NCI-H2196 treated with DMSO at 0.1 percent for 48 hours (cell line): ENCODE data around the gene SPTBN1.
"Not testable (repeated sequence)": the region's sequence is repeated elsewhere in the genome, so short reads cannot be mapped to it uniquely, and the experiment has no call there.

Experiments
- DNase-seq: peaks from one replicate; lab custom pipeline; 2025; ENCODE audit not compliant: unreplicated experiment; lab: John Stamatoyannopoulos, UW

The SPTBN1 gene

DNA sequence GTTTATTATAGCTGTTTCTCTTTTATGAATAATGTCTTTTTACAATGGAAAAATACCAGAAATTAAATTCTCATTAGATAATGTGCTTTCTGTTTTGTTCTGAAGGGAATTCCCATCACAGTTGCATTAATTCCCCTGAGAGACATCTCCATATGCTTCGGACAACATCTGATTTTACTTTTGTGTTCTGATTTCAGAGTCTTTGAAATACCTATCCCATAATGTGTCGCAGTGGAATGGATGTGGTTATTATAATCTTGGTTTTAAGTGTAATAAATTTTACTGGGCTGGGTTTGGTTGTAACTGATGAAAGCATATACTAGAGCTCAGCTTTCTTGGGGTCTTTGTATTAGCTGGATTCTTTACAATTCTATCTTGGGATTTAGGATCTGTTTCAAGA lies 12.5 kb downstream of the SPTBN1 start:
- DNase-seq, result no peak

DNA sequence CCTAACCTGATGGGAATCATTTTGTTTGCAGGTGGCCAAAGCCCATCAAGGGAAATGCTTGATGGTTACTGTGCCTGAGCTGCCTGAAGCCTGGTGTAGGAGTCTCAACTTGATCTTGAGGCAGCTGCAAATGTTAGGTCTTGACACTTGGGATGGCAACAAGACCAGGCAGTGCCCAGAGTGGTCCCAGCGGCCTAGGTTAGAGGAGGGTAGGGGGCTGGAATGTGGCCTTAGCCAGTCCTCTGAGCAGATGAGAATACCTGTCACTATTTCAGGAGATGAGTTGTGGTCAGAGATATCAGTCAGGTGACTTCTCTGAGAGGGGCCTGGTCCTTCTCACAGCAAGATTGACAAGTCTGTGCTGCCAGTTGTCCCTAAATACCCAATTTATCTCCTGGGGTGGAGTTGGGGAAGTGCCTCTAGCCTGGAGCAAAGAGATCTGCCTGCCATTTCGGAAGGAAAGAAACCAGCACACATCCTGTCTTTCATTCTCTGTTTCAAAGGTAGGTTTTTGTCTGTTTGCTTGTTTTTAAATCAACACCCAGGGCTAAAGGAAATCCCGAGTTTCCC lies 13.4 kb downstream of the SPTBN1 start:
- no peak for DNase-seq

DNA sequence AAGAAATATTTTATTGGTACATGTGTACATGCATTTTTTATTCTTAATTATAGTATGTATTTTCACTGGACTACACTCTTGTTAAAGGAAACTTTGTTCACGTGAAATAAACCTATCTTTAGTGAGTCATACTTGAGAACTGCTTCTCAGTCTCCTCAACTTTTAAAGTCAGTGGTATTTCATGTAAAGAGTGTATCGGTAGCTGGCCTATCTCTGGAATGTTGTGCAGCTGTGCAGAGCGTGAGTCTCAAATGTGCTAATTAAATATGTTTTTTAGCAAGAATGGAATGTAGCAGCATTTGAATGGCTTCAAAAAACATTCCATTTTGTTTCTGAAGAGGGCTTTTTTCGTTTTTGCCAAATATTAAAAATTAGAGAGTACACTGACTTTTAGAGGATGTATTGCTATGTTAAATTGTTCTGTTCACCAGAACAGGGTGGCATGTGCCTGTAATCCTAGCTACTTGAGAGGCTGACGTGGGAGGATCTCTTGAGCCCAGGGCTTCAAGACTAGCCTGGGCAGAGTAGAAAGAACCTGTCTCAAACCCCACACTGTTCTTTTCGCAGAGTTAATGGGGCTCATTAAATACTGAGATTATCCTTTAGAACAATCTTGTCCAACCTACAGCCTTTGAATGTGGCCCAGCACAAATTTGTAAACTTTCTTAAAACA lies 14.3 kb downstream of the SPTBN1 start:
- no peak for DNase-seq

DNA sequence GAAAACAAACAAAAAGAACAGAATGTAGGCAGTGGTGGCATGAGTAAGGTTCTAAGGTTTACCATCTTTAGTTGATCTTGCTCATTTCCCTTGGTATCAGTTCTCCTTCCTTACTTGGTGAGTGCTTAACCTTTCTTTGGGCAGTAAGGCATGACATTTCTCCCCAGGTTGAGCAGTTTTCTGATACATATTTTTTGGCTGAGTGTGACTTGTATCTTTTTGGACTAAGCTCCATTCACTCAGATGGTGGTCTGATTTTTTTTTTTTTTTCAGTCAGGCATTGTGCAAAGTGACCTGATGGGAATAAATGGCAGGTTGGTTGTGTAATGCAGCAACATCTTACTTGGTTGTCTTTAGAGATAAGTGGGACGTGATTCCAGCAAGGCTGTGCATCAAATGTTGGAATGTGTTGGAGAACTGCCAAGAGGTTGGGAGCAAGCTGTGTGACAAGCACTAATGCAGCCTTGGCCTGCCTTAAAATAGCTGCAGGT lies 15.1 kb downstream of the SPTBN1 start:
- no peak for DNase-seq

DNA sequence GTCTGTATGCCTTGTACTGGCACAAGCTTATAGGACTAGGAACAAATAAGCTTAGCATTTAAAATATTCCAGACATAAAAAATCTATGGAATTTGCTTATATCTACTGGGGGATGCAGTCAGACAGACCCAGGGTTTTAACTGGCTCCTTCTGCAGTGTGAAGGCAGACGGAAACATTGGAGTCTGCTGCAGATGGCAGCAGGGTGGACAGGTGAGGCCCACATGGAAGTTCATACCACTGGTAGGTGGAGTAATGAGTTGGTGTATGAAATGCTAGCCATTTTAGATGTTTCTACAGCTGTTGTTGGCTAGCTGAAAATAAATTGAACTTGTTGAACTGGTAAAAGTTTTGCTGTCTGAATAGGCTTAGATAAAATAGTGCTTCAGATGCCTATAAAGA lies 17.7 kb downstream of the SPTBN1 start:
- DNase-seq, result no peak

DNA sequence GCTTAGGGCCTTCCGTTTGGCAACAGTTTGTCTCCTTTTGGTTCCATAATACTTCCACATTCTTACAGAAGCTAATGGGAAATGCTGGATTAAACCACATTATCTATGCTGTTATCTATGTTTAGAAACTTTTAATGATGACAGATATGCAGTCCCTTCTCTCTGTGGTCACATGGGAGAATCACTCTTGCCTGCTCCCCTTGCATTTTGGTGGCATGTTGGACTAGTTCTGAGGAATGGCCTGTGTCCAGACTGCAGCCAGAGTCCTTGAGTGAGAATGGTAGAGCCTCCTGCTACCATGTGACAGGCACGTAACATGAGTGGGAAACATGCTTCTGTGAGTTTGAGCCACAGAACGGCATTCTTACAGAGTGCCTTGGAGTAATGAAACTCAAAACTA lies 19.2 kb downstream of the SPTBN1 start:
- DNase-seq, result no peak

DNA sequence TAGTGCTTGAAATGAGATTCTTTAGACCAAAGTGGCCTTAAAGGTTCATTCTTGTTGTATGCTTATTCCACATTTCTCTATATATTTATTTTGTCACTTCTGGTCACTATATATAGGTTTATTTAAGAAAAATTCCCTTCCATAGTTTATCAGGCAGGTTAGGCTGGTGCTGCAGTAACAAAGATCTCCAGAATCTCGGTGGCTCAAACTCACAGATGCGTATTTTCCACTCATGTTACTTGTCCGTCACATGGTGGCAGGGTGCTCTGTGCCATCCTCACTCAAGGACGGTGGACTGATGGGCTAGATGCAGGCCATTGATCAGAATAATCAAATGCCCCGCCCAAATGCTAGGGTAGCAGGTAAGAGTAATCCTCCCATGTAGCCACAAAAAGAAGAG lies 19.8 kb downstream of the SPTBN1 start:
- no peak for DNase-seq

DNA sequence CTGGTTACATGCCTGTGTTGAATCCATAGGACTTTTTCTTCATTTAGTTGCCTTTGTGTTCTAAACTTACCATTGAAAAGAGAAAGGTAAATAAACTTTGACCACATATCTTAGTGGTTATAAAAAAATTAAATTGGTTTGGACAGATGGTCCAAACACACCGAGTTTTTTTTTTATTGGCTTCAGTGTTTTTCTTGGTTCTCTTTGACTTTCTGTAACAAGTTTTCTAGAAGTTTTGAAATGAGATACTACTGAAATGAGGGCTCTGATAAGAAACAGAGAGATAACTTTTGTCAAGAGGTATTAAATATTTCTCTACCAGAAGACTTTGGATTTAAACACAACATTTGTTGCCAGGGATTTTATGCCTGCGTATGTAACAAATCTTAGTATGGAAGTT lies 20.7 kb downstream of the SPTBN1 start:
- DNase-seq, result no peak

DNA sequence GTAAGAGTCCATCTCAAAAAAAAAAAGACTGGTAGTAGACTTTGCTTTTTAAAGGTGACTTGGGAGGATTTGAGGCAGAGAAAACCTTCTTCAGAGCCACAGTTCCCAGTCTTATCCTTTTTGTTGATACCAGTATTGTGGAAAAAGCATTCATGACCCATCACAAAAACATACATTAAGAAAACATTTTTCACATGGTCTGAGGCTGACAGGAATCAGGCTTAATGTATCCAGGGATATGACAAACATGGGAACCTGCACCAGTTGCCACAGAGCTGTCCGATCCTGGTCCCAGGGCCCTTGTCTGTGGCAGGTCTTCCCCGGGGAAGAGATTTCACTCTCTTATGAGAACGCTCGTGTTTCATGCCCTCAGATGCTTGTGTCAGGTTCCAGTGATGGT lies 21.8 kb downstream of the SPTBN1 start:
- no peak for DNase-seq

DNA sequence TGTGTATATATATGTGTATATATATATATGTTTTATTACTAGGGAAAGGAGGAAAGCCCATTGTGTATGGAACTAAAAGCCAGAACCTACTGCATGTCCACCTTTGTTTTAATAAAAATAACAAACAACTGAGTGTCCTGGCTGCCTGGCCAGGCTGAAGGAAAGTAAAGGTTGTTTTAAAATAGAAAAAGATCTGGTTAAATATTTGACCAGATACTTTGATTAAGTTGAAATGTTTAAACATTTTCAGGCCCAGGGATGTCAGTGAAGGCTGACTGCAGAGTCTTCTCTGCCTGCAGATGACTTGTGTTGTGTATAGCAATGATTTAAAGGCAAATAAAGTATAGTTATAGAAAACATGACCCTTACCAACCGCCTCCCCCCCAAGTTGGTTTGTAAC lies 22.8 kb downstream of the SPTBN1 start:
- DNase-seq, result no peak

DNA sequence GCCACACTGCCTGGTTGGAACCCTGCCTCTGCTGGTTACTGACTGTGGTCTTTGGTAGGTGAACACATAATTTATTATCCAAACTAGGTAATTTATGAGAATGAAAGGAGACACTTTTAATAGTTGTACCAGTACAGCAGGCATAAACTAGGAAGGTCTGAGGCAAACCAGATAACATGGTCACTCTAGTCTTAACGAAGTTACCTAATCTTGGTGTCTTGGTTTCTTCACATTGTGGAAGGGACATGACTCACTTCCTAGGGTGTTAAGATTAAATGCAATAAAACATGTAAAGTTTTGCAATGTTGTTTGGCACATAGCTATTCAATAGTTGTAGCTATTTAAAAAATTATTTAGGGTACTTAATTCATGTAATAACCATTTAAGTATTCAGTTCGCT lies 23.3 kb downstream of the SPTBN1 start:
- DNase-seq, result no peak

DNA sequence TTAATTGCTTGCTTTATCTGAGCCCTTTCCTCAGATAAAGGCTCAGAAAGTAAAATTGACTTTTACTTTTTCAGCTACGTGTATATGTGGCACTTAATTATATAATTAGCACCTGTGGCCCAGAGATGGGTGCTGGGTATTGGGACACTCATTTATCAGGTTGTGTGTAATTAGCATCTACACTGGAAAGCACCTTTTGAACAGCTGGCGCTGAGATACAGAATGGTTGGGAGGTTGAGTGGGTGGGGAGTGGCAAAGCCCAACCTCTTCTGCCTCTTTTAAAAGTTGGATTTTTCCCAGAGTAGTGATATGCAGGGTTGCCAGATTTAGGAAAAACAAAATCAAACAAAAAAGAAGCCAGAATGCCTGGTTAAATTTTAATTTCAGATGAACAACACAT lies 23.9 kb downstream of the SPTBN1 start:
- DNase-seq, result no peak

DNA sequence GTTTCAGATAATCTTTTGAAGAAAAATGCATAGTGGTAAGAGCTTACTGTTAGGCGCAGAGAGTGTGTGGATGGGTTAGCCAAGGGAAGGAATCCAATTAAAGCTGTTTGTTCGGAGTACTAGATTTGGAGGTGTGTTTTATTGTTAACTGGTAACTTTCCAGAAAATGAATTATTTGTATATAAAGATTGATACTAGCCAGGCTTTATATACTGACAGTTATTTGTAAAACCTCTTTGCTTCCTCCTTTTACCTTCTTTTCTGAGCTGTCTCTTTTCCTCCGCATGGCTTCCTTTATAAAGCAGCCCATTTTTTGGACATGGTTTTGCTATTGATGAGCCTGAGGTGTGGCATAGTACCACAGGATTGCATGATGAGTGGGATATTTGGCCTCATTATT lies 25.6 kb downstream of the SPTBN1 start:
- no peak for DNase-seq

DNA sequence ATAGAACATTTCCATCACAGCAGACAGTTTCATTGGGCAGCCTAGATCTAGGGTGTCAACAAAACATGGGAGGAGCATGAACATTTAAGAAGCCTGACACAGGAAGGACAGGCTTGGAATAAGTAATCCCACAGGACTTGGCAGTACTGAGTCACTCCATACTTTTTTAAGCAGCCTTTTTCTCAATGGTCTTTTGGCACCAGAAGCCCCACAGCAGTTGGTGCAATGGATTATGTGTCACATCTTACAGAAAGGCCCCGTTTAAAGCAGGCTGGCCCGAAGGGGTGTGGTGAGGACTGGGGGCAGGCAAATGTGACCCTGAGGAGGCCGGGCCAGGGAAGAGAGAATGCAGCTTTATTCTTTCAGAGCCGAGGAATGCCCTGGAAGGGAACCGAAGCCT lies 26.6 kb downstream of the SPTBN1 start:
- DNase-seq, result no peak

DNA sequence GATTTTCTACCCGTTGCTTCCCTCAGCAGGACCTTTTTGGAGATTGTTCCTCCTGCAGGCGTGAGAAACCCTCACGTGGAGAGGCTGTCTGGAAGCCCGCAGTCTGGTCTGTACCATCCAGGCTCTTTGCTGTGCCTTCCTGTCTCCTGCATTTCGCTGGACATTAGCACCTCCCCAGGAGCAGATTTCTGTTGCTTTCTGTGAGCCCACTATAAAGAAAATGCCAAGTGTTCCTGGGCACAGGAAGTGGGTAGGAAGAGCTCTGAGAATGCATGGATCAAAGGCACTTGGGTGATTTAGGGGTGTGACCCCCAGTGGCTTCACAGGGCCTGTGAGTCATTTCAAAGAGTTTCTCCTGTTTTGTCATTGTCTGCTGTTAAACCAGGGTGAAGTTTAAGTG lies 27.3 kb downstream of the SPTBN1 start:
- no peak for DNase-seq

DNA sequence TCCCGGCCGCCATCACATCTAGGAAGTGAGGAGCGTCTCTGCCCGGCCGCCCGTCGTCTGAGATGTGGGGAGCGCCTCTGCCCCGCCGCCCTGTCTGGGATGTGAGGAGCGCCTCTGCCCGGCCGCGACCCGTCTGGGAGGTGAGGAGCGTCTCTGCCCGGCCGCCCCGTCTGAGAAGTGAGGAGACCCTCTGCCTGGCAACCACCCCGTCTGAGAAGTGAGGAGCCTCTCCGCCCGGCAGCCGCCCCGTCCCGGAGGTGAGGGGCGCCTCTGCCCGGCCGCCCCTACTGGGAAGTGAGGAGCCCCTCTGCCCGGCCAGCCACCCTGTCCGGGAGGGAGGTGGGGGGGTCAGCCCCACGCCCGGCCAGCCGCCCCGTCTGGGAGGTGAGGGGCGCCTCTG lies 29.6 kb downstream of the SPTBN1 start:
- not testable (repeated sequence) for DNase-seq

DNA sequence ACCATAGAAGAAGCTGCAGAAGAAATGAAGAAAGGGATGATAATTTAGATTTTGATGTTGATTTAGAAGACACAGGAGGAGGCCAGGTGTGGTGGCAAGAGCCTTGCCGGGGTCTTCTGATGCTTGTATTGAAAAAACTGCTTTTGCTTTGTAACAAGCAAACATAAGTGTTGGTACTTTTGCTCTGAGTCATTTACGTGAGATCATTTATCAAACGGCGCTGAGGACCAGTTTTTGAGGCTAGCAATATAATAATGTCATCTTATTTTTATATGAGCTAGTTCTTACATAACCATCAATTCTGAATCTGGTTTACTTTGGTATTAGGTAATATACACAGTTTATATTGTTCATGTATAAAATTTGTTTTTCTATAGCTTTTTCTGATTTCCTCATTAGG lies 30.6 kb downstream of the SPTBN1 start:
- DNase-seq, result no peak

DNA sequence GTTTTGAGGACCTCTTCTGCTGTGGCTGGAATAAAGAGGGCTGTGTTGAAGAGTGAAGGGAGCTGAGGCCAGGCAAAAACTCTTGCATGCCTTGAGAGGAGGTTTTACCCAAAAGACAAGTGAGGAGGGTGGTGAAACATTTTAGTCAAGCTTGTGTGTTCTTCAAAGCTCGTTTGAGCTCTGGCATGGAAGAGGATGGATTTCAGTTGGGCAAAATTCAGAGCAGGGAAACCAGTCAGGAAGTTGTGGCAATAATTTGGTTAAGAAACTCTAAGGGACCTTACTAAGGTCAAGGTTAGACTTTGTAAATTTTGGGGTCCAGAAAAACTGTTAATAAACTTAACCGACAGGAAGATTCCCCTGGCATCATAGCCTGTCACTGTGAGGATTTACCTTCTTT lies 34.7 kb downstream of the SPTBN1 start:
- DNase-seq, result no peak

DNA sequence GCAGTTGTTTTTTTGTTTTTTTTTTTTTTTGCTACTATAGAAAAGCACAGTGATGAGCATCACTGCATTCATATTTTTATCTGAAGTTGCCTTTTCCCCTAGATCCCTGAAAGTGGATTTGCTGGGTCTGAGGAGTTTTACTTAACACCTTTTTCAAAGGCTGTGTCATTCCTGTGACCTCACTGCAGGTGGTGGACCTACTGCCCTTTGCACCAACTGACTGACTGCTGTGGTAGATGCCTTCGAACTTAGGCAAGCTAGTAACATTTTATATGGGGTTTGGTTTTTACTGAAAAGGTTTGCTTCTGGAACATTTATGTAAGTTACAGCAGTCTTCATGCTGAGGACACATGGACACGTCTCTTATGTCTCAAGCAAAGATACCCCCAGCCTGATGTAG lies 36.2 kb downstream of the SPTBN1 start:
- DNase-seq, result no peak

DNA sequence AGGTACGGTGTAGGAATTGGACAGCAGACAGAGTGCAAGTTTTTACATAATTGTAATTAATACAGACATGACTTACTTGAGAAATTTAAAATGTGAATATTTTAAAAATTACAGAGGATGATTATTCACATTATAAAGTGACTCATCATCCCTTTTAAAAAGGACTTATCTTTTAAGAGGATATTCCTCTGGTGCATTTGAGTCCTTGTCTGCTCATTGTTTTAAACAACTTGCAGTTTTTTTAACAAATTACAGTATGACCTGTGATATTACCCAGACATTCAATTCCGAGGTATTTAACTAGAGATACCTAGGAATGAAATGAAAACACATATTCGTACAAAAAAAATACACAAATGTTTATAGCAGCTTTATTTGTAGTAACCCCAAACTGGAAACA lies 38.0 kb downstream of the SPTBN1 start:
- no peak for DNase-seq

DNA sequence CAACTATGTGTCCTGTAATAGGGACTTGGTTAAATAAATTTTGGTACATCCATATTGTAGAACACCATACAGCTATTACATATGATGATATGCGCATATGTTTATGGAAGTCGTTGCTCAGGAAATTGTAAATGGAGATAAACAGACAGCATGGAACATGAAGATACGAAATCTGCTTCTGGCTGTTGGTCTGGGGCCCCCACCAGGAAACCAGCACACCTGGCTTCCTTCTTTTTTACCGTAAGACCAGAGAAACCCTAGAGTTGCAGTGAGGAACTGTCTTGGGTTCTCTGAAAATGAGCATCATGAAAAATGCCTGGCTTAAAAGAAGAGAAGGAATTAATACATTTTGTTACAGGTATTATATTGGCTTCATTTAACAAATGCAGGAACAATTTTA lies 40.8 kb downstream of the SPTBN1 start:
- DNase-seq, result no peak

DNA sequence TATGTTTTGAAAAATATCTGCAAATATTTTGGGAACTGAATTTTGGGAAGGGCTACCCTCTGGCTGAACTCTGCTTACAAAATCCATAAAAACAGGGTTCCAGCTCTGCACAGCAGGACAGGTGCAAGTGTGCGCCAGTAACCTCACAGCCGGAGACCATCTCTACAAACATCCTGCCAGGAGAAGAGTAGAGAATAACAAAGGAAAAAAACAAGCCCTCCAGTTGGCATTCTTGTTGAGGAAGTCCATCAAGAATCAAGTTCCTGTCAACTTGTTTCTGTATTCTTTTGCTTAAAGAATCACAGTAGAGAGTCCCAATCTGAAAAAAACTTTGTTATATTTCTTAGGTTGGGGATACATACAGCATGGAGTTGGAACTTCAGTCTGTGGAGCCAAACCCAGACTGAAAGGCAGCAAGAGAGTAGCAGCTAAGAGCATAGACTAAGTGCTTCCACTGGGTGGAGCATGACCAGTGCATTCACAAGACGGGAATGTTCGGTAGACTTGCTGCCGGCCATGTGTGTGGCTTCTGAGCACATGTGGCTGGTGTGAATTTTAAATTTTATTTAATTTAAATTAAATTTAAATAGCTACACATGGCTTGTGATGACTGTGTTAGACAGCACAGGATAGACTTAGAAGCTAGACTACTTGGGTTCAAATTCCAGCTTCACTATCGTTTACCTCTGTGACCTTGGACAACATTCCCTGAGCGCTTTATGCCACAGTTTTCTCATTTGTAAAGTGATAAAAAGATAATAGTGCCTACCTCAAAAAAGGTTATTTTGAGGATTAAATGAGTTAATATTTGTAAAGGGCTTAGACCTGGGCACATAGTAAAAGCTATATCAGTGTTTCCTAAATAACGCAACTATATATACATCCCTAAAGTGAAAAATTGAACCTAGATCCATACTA lies 41.9 kb downstream of the SPTBN1 start:
- DNase-seq, result no peak
